B cell (primary cell): ENCODE results near the gene PAK2.

Experiments
- CTCF ChIP-seq: fragments of 200-600 bp; IDR thresholded peaks from one replicate; pipeline ENCODE4 v1.8.0; 2022; ENCODE audit warnings: antibody characterized with exemption, mild to moderate bottlenecking
- EZH2 ChIP-seq: IDR thresholded peaks from 2 replicates; pipeline ENCODE4 v1.6.1; 2012; ENCODE audit warnings: borderline replicate concordance, low read depth, mild to moderate bottlenecking, moderate library complexity, low read length; ENCODE audit not compliant: insufficient read depth, poor library complexity, severe bottlenecking

GRCh38 chr3:196771067-196771466 lies 31.4 kb downstream of the PAK2 start:
- TF ChIP-seq CTCF (no peak), EZH2 (no peak)
